GM13976 (cell line): ENCODE results near the gene CD79B.

Experiments
- DNase-seq: peaks from one replicate; pipeline ENCODE4 v3.0.0; 2012; ENCODE audit warnings: low spot score
- in situ Hi-C: fragments of 300-500 bp; cut with MboI; formaldehyde crosslinking; loops from one replicate; pipeline ENCODE4 v1.12.0; 2022; ENCODE audit warnings: low sequenced_read_pairs, mixed read lengths, inconsistent platforms; ENCODE audit not compliant: unreplicated experiment
- TF ChIP-seq, protein P1 (sequence below): IDR thresholded peaks from 2 replicates; pipeline ENCODE4 v1.5.1; 2012; ENCODE audit warnings: borderline replicate concordance, mild to moderate bottlenecking; ENCODE audit not compliant: insufficient read depth; ENCODE audit errors: extremely low read depth, missing control alignments, control extremely low read depth

CD79B gene

DNA sequence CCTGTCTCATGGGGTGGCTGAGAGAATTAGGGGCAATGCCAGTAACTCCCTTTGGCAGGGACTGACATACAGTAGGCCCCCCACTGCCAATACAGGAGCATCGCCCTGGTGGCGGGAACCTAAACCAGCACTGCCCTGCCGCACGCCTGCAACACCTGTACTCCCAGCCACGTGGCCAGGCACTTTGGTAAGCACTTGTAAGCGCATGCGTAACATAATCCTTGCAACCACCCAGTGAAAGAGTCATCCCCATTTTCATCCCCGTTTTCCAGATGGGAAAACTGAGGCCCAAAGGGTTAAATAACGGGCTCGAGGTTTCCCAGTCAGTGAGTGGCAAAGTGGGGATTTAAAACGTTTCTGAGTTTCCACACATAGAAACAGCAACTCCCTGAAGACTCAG, 23.1 kb upstream of the CD79B start:
- no peak for DNase-seq
- in situ Hi-C loops: no loop called here
- TF ChIP-seq, protein P1, sequence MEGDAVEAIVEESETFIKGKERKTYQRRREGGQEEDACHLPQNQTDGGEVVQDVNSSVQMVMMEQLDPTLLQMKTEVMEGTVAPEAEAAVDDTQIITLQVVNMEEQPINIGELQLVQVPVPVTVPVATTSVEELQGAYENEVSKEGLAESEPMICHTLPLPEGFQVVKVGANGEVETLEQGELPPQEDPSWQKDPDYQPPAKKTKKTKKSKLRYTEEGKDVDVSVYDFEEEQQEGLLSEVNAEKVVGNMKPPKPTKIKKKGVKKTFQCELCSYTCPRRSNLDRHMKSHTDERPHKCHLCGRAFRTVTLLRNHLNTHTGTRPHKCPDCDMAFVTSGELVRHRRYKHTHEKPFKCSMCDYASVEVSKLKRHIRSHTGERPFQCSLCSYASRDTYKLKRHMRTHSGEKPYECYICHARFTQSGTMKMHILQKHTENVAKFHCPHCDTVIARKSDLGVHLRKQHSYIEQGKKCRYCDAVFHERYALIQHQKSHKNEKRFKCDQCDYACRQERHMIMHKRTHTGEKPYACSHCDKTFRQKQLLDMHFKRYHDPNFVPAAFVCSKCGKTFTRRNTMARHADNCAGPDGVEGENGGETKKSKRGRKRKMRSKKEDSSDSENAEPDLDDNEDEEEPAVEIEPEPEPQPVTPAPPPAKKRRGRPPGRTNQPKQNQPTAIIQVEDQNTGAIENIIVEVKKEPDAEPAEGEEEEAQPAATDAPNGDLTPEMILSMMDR: no peak

DNA sequence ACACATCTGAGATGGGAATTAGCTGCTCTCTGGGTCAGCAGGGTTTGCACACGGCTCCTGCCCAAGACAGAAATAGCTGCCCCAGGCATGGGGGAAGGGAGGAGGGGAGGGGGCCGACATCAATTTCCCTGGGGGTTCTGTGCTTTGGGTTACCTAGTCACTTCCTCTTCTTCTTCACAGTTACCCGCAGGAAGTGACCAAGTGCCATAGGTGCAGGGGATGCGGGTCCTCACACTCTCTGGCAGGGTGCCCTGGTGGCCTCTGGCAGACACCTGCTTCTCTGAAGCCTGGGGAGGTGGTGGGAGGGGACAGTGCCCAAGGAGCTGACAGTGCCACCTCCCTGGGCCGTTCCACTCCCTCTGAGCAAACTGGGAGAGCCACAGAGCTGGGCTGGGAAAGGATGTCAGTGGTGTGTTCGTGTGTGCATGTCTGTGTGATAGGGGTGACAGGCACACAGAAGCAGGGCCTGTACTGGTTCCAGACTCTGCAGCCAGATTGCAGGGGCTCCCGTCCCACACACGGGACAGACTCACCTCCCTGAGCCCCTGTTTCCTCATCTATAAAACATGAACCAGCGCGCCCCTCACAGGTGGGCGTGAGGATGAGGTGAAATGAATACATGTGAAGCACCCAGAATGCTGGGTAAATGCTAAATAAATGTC, 22.4 kb upstream of the CD79B start:
- no peak for DNase-seq
- in situ Hi-C loops: no loop called here
- TF ChIP-seq, protein P1: no peak

GRCh38 chr17:63950940-63951907, 19.1 kb upstream of the CD79B start:
- DNase-seq: peak; percentile 79
- TF ChIP-seq, protein P1: peak; percentile 71
- in situ Hi-C loops: no loop called here

GRCh38 chr17:63949576-63950250, 17.6 kb upstream of the CD79B start:
- DNase-seq: no peak
- in situ Hi-C loops: no loop called here
- TF ChIP-seq, protein P1: no peak

DNA sequence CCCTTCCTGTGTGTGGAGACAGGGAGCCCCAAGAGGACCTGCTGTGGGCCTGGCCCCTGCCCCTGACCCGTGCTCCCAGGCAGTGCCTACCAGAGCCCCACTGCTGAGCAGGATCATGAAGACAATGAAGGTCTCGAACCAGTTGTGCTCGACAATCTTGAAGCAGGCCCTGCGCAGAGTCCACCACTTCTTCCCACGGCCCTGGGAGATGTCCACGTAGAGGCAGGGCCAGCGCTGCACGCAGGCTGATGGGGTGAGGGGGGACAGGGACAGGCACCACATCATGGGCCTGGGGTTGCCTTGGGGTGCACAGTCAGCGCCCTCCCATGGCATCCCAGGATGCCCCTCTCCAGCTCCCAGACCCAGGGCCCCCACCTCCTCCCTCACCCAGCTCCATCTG, 16.4 kb upstream of the CD79B start:
- DNase-seq: no peak
- in situ Hi-C loops: no loop called here
- TF ChIP-seq, protein P1: no peak

DNA sequence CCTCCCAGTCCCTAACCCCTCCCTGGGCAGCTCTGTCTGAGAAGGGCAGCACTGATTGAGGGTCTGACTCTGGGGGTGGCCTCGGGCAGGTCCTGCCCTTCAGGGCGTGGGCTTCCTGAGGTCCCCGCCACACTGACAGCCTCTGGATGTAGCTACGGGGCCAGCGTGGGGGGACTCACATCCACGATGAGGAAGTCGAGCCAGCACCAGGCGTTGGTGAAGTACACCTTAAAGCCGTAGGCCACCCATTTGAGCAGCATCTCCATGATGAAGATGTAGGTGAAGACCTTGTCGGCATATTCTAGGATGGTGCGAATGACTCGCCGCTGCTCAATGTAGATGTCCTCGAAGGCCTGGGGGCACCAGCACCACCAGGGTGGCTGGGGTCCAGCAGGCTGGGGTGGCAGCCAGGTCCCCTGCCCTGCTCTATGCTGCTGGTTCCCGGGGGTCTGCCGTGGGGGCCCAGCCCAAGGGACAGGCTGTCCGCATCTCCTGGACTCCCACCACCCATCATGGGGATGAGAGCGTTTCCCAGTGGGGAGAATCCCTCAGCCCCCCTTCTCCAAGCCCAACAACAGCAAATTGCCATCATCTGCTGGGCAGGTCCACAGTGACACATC, 15.7 kb upstream of the CD79B start:
- in situ Hi-C loops: no loop called here
- DNase-seq: no peak
- TF ChIP-seq, protein P1: no peak
